ENCODE results near the gene IFT25. TPM values are rescaled to one million over a fixed set of nuclear protein-coding genes. Genes with fewer than 3 reads are reported as not detected.

Gene IFT25
- total RNA-seq, 1 donor from 2014 or later: 54.3 TPM

GRCh38 chr1:53949023-53949990 lies 3.8 kb upstream of the IFT25 start:
- no peak overlapping the region for H3K27ac Mint-ChIP-seq
- peaks cover 46% of the 10 kb centered on the region for H3K36me3 Mint-ChIP-seq (ENCODE audit: low read depth)
- H3K9me3 Mint-ChIP-seq: no peaks in the 10 kb centered on the region
- H3K4me1 Mint-ChIP-seq (ENCODE audit: low read depth): peaks cover 28% of the 10 kb centered on the region
- intact Hi-C loops (cut with micrococcal nuclease): loop anchor here (1.0 to 10.0 kb wide), 4 partner anchors 71 to 622 kb away; partner anchors contain the start of genes LRP8 and SSBP3
- no peak overlapping the region for H3K4me3 Mint-ChIP-seq (ENCODE audit: low read depth)
- no peak for DNase-seq (ENCODE audit: low spot score)
- no peaks in the 10 kb centered on the region for H3K27me3 Mint-ChIP-seq (ENCODE audit: low read depth)

- H3K4me3 Mint-ChIP-seq (ENCODE audit: low read depth): peak overlapping the region; percentile 40
- H3K27me3 Mint-ChIP-seq (ENCODE audit: low read depth): no peaks in the 10 kb centered on the region
Observed at GRCh38 chr1:53948291-53948690, 2.8 kb upstream of the IFT25 start.

GRCh38 chr1:53947172-53947907 lies 1.8 kb upstream of the IFT25 start:
- Mint-ChIP-seq H3K9me3 (no peaks in the 10 kb centered on the region), H3K4me1 (ENCODE audit: low read depth) (peaks cover 46% of the 10 kb centered on the region), H3K36me3 (ENCODE audit: low read depth) (peaks cover 49% of the 10 kb centered on the region), H3K27ac (peak overlapping the region; percentile 75), H3K27me3 (ENCODE audit: low read depth) (no peaks in the 10 kb centered on the region), H3K4me3 (ENCODE audit: low read depth) (peak overlapping the region; percentile 86)
- intact Hi-C loops (cut with micrococcal nuclease): loop anchor here (2.0 to 10.0 kb wide), 3 partner anchors 109 to 620 kb away; partner anchors contain the start of genes LRP8, NDC1 and SSBP3
- no peak for DNase-seq (ENCODE audit: low spot score)

More at GRCh38 chr1:53948291-53948690, 2.8 kb upstream of the IFT25 start:
- Mint-ChIP-seq H3K9me3 (no peaks in the 10 kb centered on the region), H3K4me1 (ENCODE audit: low read depth) (peaks cover 36% of the 10 kb centered on the region), H3K27ac (no peak overlapping the region), H3K36me3 (ENCODE audit: low read depth) (peaks cover 48% of the 10 kb centered on the region)
- no peak for DNase-seq (ENCODE audit: low spot score)
- intact Hi-C loops (cut with micrococcal nuclease): loop anchor here (5.0 to 10.0 kb wide), 2 partner anchors 457 to 621 kb away; partner anchors contain the start of genes LRP8 and SSBP3

GRCh38 chr1:53946252-53947171 lies 1.0 kb upstream of the IFT25 start, which contains the start of gene LRRC42:
TSS of gene LRRC42 (plus strand) at chr1:53946350. CDS start at chr1:53952000, 5,650 bp downstream.
- Mint-ChIP-seq H3K4me1 (ENCODE audit: low read depth) (peaks cover 46% of the 10 kb centered on the region), H3K27ac (peak within 1 kb of the TSS; percentile 87), H3K27me3 (ENCODE audit: low read depth) (no peaks in the 10 kb centered on the region), H3K36me3 (ENCODE audit: low read depth) (peaks cover 41% of the 10 kb centered on the region), H3K9me3 (no peaks in the 10 kb centered on the region), H3K4me3 (ENCODE audit: low read depth) (peak within 1 kb of the TSS; percentile 92)
- intact Hi-C loops (cut with micrococcal nuclease): loop anchor here (1.0 to 10.0 kb wide), 5 partner anchors 57 to 619 kb away; partner anchors contain the start of genes LRP8, NDC1, SSBP3 and TCEANC2
- DNase-seq (ENCODE audit: low spot score): no peak

- no peaks in the 10 kb centered on the region for H3K9me3 Mint-ChIP-seq
- intact Hi-C loops (cut with micrococcal nuclease): loop anchor here (2.0 to 10.0 kb wide), 3 partner anchors 26 to 618 kb away; partner anchors contain the start of genes LRP8 and SSBP3
- DNase-seq (ENCODE audit: low spot score): no peak
- H3K27ac Mint-ChIP-seq: peak overlapping the region; percentile 87
- H3K36me3 Mint-ChIP-seq (ENCODE audit: low read depth): peaks cover 41% of the 10 kb centered on the region
- no peaks in the 10 kb centered on the region for H3K27me3 Mint-ChIP-seq (ENCODE audit: low read depth)
- peak overlapping the region; percentile 92 for H3K4me3 Mint-ChIP-seq (ENCODE audit: low read depth)
- peaks cover 48% of the 10 kb centered on the region for H3K4me1 Mint-ChIP-seq (ENCODE audit: low read depth)
Observed at GRCh38 chr1:53945183-53945432, 391 bp downstream of the IFT25 start.

GRCh38 chr1:53944469-53945182 lies 873 bp downstream of the IFT25 start:
- Mint-ChIP-seq H3K27me3 (ENCODE audit: low read depth) (no peaks in the 10 kb centered on the region), H3K4me3 (ENCODE audit: low read depth) (peak overlapping the region; percentile 92), H3K9me3 (no peaks in the 10 kb centered on the region), H3K4me1 (ENCODE audit: low read depth) (peaks cover 50% of the 10 kb centered on the region), H3K27ac (peak overlapping the region; percentile 87), H3K36me3 (ENCODE audit: low read depth) (peaks cover 46% of the 10 kb centered on the region)
- intact Hi-C loops (cut with micrococcal nuclease): loop anchor here (2.0 to 10.0 kb wide), 3 partner anchors 26 to 617 kb away; partner anchors contain the start of genes LRP8 and SSBP3
- no peak for DNase-seq (ENCODE audit: low spot score)

- Mint-ChIP-seq H3K36me3 (ENCODE audit: low read depth) (peaks cover 44% of the 10 kb centered on the region), H3K4me1 (ENCODE audit: low read depth) (peaks cover 45% of the 10 kb centered on the region), H3K27me3 (ENCODE audit: low read depth) (no peaks in the 10 kb centered on the region), H3K27ac (peak overlapping the region; percentile 50), H3K9me3 (no peaks in the 10 kb centered on the region), H3K4me3 (ENCODE audit: low read depth) (peak overlapping the region; percentile 92)
- intact Hi-C loops (cut with micrococcal nuclease): loop anchor here (2.0 to 10.0 kb wide), 2 partner anchors 25 to 461 kb away; partner anchors contain the start of gene SSBP3
- no peak for DNase-seq (ENCODE audit: low spot score)
Observed at GRCh38 chr1:53943490-53944043, 1.9 kb downstream of the IFT25 start.

GRCh38 chr1:53943090-53943489 lies 2.4 kb downstream of the IFT25 start:
- Mint-ChIP-seq H3K9me3 (no peaks in the 10 kb centered on the region), H3K4me1 (ENCODE audit: low read depth) (peaks cover 43% of the 10 kb centered on the region), H3K36me3 (ENCODE audit: low read depth) (peaks cover 46% of the 10 kb centered on the region), H3K27ac (peak overlapping the region; percentile 59), H3K4me3 (ENCODE audit: low read depth) (peak overlapping the region; percentile 43), H3K27me3 (ENCODE audit: low read depth) (no peaks in the 10 kb centered on the region)
- intact Hi-C loops (cut with micrococcal nuclease): loop anchor here (10.0 kb wide), 1 partner anchor 462 kb away; the partner anchor contains the start of gene SSBP3
- DNase-seq (ENCODE audit: low spot score): no peak

GRCh38 chr1:53942127-53942957 lies 3.2 kb downstream of the IFT25 start:
- Mint-ChIP-seq H3K27ac (peak overlapping the region; percentile 59), H3K4me3 (ENCODE audit: low read depth) (peak overlapping the region; percentile 43), H3K36me3 (ENCODE audit: low read depth) (peaks cover 51% of the 10 kb centered on the region), H3K4me1 (ENCODE audit: low read depth) (peaks cover 40% of the 10 kb centered on the region), H3K27me3 (ENCODE audit: low read depth) (no peaks in the 10 kb centered on the region), H3K9me3 (no peaks in the 10 kb centered on the region)
- intact Hi-C loops (cut with micrococcal nuclease): loop anchor here (10.0 kb wide), 1 partner anchor 462 kb away; the partner anchor contains the start of gene SSBP3
- DNase-seq (ENCODE audit: low spot score): no peak

- Mint-ChIP-seq H3K36me3 (ENCODE audit: low read depth) (peaks cover 74% of the 10 kb centered on the region), H3K4me3 (ENCODE audit: low read depth) (no peak overlapping the region), H3K27me3 (ENCODE audit: low read depth) (no peaks in the 10 kb centered on the region), H3K27ac (no peak overlapping the region), H3K9me3 (peaks cover 20% of the 10 kb centered on the region), H3K4me1 (ENCODE audit: low read depth) (peaks cover 26% of the 10 kb centered on the region)
- DNase-seq (ENCODE audit: low spot score): no peak
- intact Hi-C loops (cut with micrococcal nuclease): no loop called here
Observed at GRCh38 chr1:53938136-53938830, 7.2 kb downstream of the IFT25 start.
